ENCODE data around the gene CHST11. TPM values are rescaled to one million over a fixed set of nuclear protein-coding genes. Genes with fewer than 3 reads are reported as not detected.

Gene CHST11
- total RNA-seq, 1 experiment from 2014 or later, result 6.7 TPM

DNA sequence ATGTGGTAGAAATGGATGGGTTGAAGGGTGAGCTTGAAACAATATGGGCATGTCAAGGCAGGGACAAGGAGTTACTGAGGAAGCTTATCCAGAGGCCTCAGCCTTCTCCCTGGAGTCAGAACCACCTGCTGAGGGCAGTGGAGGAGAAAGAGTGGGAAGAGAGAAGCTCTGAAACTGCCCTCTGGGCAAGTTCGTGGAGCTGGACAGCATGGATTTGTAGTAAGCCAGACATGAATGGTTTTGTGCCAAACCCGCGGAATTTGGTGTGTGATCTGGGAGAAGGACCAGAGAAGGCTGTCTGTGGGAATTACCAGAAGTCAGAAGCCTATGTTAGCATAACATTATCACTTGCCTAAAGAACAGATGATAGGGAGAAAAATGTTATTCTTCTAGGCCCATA, 336.5 kb downstream of the CHST11 start:
- no peak overlapping the region for H2BK120ac ChIP-seq (ENCODE audit: low read depth, low read length, poor library complexity, severe bottlenecking)
- H3K9me3 ChIP-seq (ENCODE audit: control insufficient read depth, low read depth, low read length), result no peaks in the 10 kb centered on the region
- no peak overlapping the region for H2AK5ac ChIP-seq (ENCODE audit: insufficient read length, low read length)
- no peak overlapping the region for H2BK12ac ChIP-seq (ENCODE audit: insufficient read length, low read depth, low read length)
- no peaks in the 10 kb centered on the region for H3K36me3 Mint-ChIP-seq (ENCODE audit: insufficient read depth in 1 of 3, low read depth in 3 of 3)
- no peaks in the 10 kb centered on the region for H3K27me3 ChIP-seq (ENCODE audit: insufficient read depth, low read length)
- no peaks in the 10 kb centered on the region; a peak in 1 of 5 replicates for H3K9me3 Mint-ChIP-seq
- H3K23me2 ChIP-seq (ENCODE audit: insufficient read length, low read depth, low read length, poor library complexity, severe bottlenecking), result no peaks in the 10 kb centered on the region
- no peak overlapping the region for H2BK15ac ChIP-seq (ENCODE audit: low read depth, low read length)
- H3T11ph ChIP-seq (ENCODE audit: low read length), result no peak overlapping the region
- H4K8ac ChIP-seq (replicated peaks; ENCODE audit: insufficient read length, low read depth, low read length), result no peak overlapping the region
- H2BK20ac ChIP-seq (ENCODE audit: low read depth, low read length, poor library complexity, severe bottlenecking), result no peak overlapping the region
- no CpG with 5 or more reads among the region's 3 CpGs for WGBS (ENCODE audit: extremely low coverage, insufficient read length, low lambda C conversion rate)
- H3K27me3 Mint-ChIP-seq (ENCODE audit: low read depth), result no peaks in the 10 kb centered on the region; the same call in 1 of the 2 replicates
- TF ChIP-seq, protein P1, sequence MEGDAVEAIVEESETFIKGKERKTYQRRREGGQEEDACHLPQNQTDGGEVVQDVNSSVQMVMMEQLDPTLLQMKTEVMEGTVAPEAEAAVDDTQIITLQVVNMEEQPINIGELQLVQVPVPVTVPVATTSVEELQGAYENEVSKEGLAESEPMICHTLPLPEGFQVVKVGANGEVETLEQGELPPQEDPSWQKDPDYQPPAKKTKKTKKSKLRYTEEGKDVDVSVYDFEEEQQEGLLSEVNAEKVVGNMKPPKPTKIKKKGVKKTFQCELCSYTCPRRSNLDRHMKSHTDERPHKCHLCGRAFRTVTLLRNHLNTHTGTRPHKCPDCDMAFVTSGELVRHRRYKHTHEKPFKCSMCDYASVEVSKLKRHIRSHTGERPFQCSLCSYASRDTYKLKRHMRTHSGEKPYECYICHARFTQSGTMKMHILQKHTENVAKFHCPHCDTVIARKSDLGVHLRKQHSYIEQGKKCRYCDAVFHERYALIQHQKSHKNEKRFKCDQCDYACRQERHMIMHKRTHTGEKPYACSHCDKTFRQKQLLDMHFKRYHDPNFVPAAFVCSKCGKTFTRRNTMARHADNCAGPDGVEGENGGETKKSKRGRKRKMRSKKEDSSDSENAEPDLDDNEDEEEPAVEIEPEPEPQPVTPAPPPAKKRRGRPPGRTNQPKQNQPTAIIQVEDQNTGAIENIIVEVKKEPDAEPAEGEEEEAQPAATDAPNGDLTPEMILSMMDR (conservative IDR thresholded peaks at IDR 0.05), result no peak
- H3K14ac ChIP-seq (ENCODE audit: insufficient read depth, low read length), result no peak overlapping the region
- H3K4ac ChIP-seq (ENCODE audit: low read depth, low read length), result no peak overlapping the region
- H4K5ac ChIP-seq (ENCODE audit: insufficient read length, low read depth, low read length), result no peak overlapping the region
- H3K79me2 ChIP-seq (ENCODE audit: insufficient read depth, low read length), result no peaks in the 10 kb centered on the region
- no peak overlapping the region for H3K9ac ChIP-seq (ENCODE audit: extremely low read depth, insufficient read length, low read length)
- no peak overlapping the region for H4K91ac ChIP-seq (ENCODE audit: insufficient read length, low read depth, low read length)
- no peak overlapping the region for H2BK5ac ChIP-seq (ENCODE audit: insufficient read length, low read length)
- no peak overlapping the region for H3K4me2 ChIP-seq (ENCODE audit: insufficient read depth, insufficient read length, low read length)
- H3K56ac ChIP-seq (ENCODE audit: insufficient read length, low read depth, low read length), result no peak overlapping the region
- no peak overlapping the region for H3K27ac Mint-ChIP-seq
- H3K18ac ChIP-seq (ENCODE audit: insufficient read length, low read depth, low read length), result no peak overlapping the region
- no peaks in the 10 kb centered on the region for H4K20me1 ChIP-seq (ENCODE audit: control insufficient read depth, insufficient read depth, insufficient read length)
- no peak overlapping the region for H3K4me3 Mint-ChIP-seq
- H3K23ac ChIP-seq (ENCODE audit: insufficient read length, low read depth, low read length), result no peak overlapping the region
- H2AFZ ChIP-seq (ENCODE audit: low read length), result no peak overlapping the region
- peaks cover 10 to 12% of the 10 kb centered on the region in 2 experiments for H3K4me1 Mint-ChIP-seq
- no peak overlapping the region for H3K27ac ChIP-seq (ENCODE audit: insufficient read length, low read depth, low read length)
- no peaks in the 10 kb centered on the region for H3K4me1 ChIP-seq (ENCODE audit: insufficient read depth, low read length)
- DNase-seq, result no peak
- H3K79me1 ChIP-seq (ENCODE audit: insufficient read depth, low read depth, low read length, poor library complexity, severe bottlenecking), result no peaks in the 10 kb centered on the region
